ENCODE measurements around the gene TAGLN2. TPM values are rescaled to one million over a fixed set of nuclear protein-coding genes. Genes with fewer than 3 reads are reported as not detected.

Gene TAGLN2
- total and polyA plus RNA-seq, 9 of the 15 experiments (the other 6 are each of a cell fraction or from before 2014, with no cell fraction given): 192 to 683 (median 455) TPM

- in situ Hi-C loops (cut with MboI): no loop called here
- Histone ChIP-seq H3K27ac (ENCODE audit: extremely low read depth, low read depth, low read length) (no peak overlapping the region; the same call in 2 of the 3 replicates), H3K79me2 (ENCODE audit: control insufficient read depth, insufficient read depth, low read length) (no peaks in the 10 kb centered on the region), H3K36me3 (ENCODE audit: control insufficient read depth, insufficient read depth, low read length) (no peaks in the 10 kb centered on the region), H3K4me2 (ENCODE audit: insufficient read depth, low read length) (no peak overlapping the region), H2AFZ (ENCODE audit: low read depth, low read length) (peak overlapping the region; percentile 88), H3K4me1 (replicated peaks in 1 of 2; ENCODE audit: control insufficient read depth in 2 of 2, insufficient read depth in 2 of 2, low read length in 2 of 2) (peaks cover 18 to 26% of the 10 kb centered on the region in 2 experiments), H3K4me3 (no peak overlapping the region), H3K9me3 (replicated peaks; ENCODE audit: control insufficient read depth, insufficient read depth, low read depth, low read length) (no peaks in the 10 kb centered on the region), H4K20me1 (replicated peaks; ENCODE audit: control insufficient read depth, insufficient read depth, low read length) (no peaks in the 10 kb centered on the region), H3K9ac (ENCODE audit: insufficient read depth in 1 of 2, low read depth in 2 of 2, low read length in 2 of 2) (peak overlapping the region; percentile 36 to 80; a peak in 2 of 4 replicates), H3K27me3 (ENCODE audit: control insufficient read depth in 2 of 2, insufficient read depth in 2 of 2, low read length in 2 of 2) (no peaks in the 10 kb centered on the region), H3K9me1 (ENCODE audit: control insufficient read depth, insufficient read depth, low read length) (no peaks in the 10 kb centered on the region)
- 27% methylated on average over 2 of the region's 2 CpGs for WGBS (ENCODE audit: insufficient coverage, low coverage, missing lambda C conversion rate)
- intact Hi-C loops (cut with micrococcal nuclease): loop anchor here (1.0 kb wide), 1 partner anchor 23 kb away; no protein-coding TSS in a partner anchor
- DNase-seq (ENCODE audit: extremely low read depth in 1 of 4, low spot score in 3 of 4): no peak
- peak; percentile 62 for FAIRE-seq
- no TSS peak for BruUV-seq (replicated peaks)
- ChIA-PET CTCF (ENCODE audit: low intra/inter-chr PET ratio) (no interaction called here), POLR2A (interaction anchor here (0.6 to 2.1 kb wide), 7 partner anchors 8 to 213 kb away, joined by 3 to 8 read pairs (median 4); partner anchors contain the start of gene TAGLN2)
- peak; percentile 55 for ATAC-seq
- TF ChIP-seq PBX2 (CRISPR knock-in tag; IDR thresholded peaks at IDR 0.05; ENCODE audit: low read depth): no peak
- TF ChIP-seq PBX2 (tag; conservative IDR thresholded peaks at IDR 0.05; ENCODE audit: low read depth): 0 out of 2 replicates have a peak, but pooled peaks have one; percentile 54
- TF ChIP-seq ATF7 (IDR thresholded peaks at IDR 0.05): no peak
- no peak for TF ChIP-seq ATF4 (CRISPR knock-in tag; IDR thresholded peaks at IDR 0.05)
- TF ChIP-seq MGA (IDR thresholded peaks at IDR 0.05): 0 out of 2 replicates have a peak, but pooled peaks have one; percentile 12
- TF ChIP-seq MEIS2 (IDR thresholded peaks at IDR 0.05; ENCODE audit: partially characterized antibody): peak; percentile 48
Observed at GRCh38 chr1:159900755-159901360, 24.4 kb downstream of the TAGLN2 start.
